AG04449 (cell line): ENCODE data around the gene SPTBN1.
A peak's percentile ranks its signal among the peaks of the same experiment; 100 is the strongest.
"Not testable (repeated sequence)": the region's sequence is repeated elsewhere in the genome, so short reads cannot be mapped to it uniquely, and the experiment has no call there.

ENCODE experiments used
- CTCF ChIA-PET: fragments of 350-600 bp; formaldehyde crosslinking; extraction: SDS; loops from one replicate; lab custom pipeline; 2021; ENCODE audit warnings: antibody characterized with exemption; lab: Yijun Ruan, JAX
- POLR2A ChIA-PET: fragments of 400-600, 350-600 bp; formaldehyde crosslinking; extraction: SDS; loops from one replicate; lab custom pipeline; 2020; ENCODE audit warnings: antibody characterized with exemption, inconsistent platforms; lab: Yijun Ruan, JAX
- DNase-seq: peaks from one replicate; pipeline ENCODE4 v3.0.0-alpha.2; 2010; ENCODE audit warnings: low read depth, low spot score
- H3K4me3 ChIP-seq: 2 replicates; pipeline ENCODE4 v1.5.1; 2011; ENCODE audit warnings: low read depth, mild to moderate bottlenecking, control low read depth, low read length
- CTCF ChIP-seq: IDR thresholded peaks from one replicate; pipeline ENCODE4 v1.5.1; 2011; ENCODE audit warnings: mild to moderate bottlenecking, moderate library complexity, low read length, control low read depth, inconsistent platforms; ENCODE audit not compliant: insufficient read depth; ENCODE audit errors: missing control alignments

The SPTBN1 gene

GRCh38 chr2:54480025-54480424, 23.9 kb downstream of the SPTBN1 start:
- POLR2A ChIA-PET, result no interaction called here
- DNase-seq, result no peak
- CTCF ChIA-PET, result interaction anchor here (1.1 to 1.6 kb wide), 3 partner anchors 13 to 225 kb away, joined by 3 to 4 read pairs (median 3); no protein-coding TSS in a partner anchor

GRCh38 chr2:54481686-54482085, 25.6 kb downstream of the SPTBN1 start:
- POLR2A ChIA-PET, result no interaction called here
- no peak for DNase-seq
- CTCF ChIA-PET, result interaction anchor here (1.0 to 1.6 kb wide), 3 partner anchors 9 to 30 kb away, joined by 4 to 5 read pairs (median 4); no protein-coding TSS in a partner anchor
- no peak overlapping the region for H3K4me3 ChIP-seq
- no peak for TF ChIP-seq CTCF

More at GRCh38 chr2:54480025-54480424, 23.9 kb downstream of the SPTBN1 start:
- no peak for TF ChIP-seq CTCF
- H3K4me3 ChIP-seq, result no peak overlapping the region

- CTCF ChIA-PET, result interaction anchor here (1.4 kb wide), 1 partner anchor 8 kb away, joined by 5 read pairs; no protein-coding TSS in a partner anchor
- peak; percentile 53 for DNase-seq
- no peak overlapping the region for H3K4me3 ChIP-seq
- POLR2A ChIA-PET, result interaction anchor here (2.0 kb wide), 1 partner anchor 25 kb away, joined by 6 read pairs; no protein-coding TSS in a partner anchor
- no peak for TF ChIP-seq CTCF
Measured at GRCh38 chr2:54482715-54483114, 26.6 kb downstream of the SPTBN1 start.

GRCh38 chr2:54483426-54483825, 27.3 kb downstream of the SPTBN1 start:
- ChIA-PET POLR2A (interaction anchor here (2.0 kb wide), 1 partner anchor 26 kb away, joined by 6 read pairs; no protein-coding TSS in a partner anchor), CTCF (interaction anchor here (0.9 kb wide), 1 partner anchor 221 kb away, joined by 3 read pairs; no protein-coding TSS in a partner anchor)
- DNase-seq, result no peak
- H3K4me3 ChIP-seq, result no peak overlapping the region
- TF ChIP-seq CTCF, result no peak

- H3K4me3 ChIP-seq, CTCF ChIA-PET, DNase-seq, POLR2A ChIA-PET: not testable (repeated sequence)
Measured at GRCh38 chr2:54485756-54486155, 29.6 kb downstream of the SPTBN1 start.

DNA sequence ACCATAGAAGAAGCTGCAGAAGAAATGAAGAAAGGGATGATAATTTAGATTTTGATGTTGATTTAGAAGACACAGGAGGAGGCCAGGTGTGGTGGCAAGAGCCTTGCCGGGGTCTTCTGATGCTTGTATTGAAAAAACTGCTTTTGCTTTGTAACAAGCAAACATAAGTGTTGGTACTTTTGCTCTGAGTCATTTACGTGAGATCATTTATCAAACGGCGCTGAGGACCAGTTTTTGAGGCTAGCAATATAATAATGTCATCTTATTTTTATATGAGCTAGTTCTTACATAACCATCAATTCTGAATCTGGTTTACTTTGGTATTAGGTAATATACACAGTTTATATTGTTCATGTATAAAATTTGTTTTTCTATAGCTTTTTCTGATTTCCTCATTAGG, 30.6 kb downstream of the SPTBN1 start:
- POLR2A ChIA-PET, result interaction anchor here (0.6 kb wide), 1 partner anchor 29 kb away, joined by 3 read pairs; no protein-coding TSS in a partner anchor
- no peak overlapping the region for H3K4me3 ChIP-seq
- DNase-seq, result no peak
- CTCF ChIA-PET, result interaction anchor here (1.2 to 1.3 kb wide), 2 partner anchors 12 to 17 kb away, joined by 3 read pairs; no protein-coding TSS in a partner anchor
- no peak for TF ChIP-seq CTCF
